Astrocyte (in vitro differentiated cells and primary cell): ENCODE measurements around the gene FBXW12. TPM values are rescaled to one million over a fixed set of nuclear protein-coding genes. Genes with fewer than 3 reads are reported as not detected.

ENCODE experiments used
- DNase-seq: peaks from one replicate; pipeline ENCODE4 v3.0.0-alpha.2; 2010; ENCODE audit warnings: low read depth
- FAIRE-seq: peaks from 2 replicates; lab custom pipeline; 2011; peaks lifted over from hg19 to GRCh38; lab: Jason Lieb, UNC
- H2AFZ ChIP-seq: 2 replicates; pipeline ENCODE4 v1.6.0; 2012; ENCODE audit warnings: low read depth, low read length, inconsistent platforms
- H3K27ac ChIP-seq: 2 replicates; pipeline ENCODE4 v1.5.1; 2011; ENCODE audit warnings: low read depth, low read length, inconsistent platforms
- H3K27me3 ChIP-seq: 2 replicates; pipeline ENCODE4 v1.6.0; 2011; ENCODE audit warnings: low read length, inconsistent platforms; ENCODE audit not compliant: insufficient read depth
- H3K36me3 ChIP-seq: 2 replicates; pipeline ENCODE4 v1.5.1; 2011; ENCODE audit warnings: low read length, inconsistent platforms; ENCODE audit not compliant: insufficient read depth
- H3K4me1 ChIP-seq: 2 replicates; pipeline ENCODE4 v1.5.1; 2011; ENCODE audit warnings: low read length, inconsistent platforms; ENCODE audit not compliant: insufficient read depth
- H3K4me2 ChIP-seq: 2 replicates; pipeline ENCODE4 v1.6.0; 2012; ENCODE audit warnings: low read length, inconsistent platforms
- H3K4me3 ChIP-seq: 2 replicates; pipeline ENCODE4 v1.5.1; 2011; ENCODE audit warnings: low read depth, mild to moderate bottlenecking, low read length, inconsistent platforms; ENCODE audit not compliant: insufficient read depth
- H3K79me2 ChIP-seq: 2 replicates; pipeline ENCODE4 v1.6.0; 2012; ENCODE audit warnings: mild to moderate bottlenecking, low read length, inconsistent platforms; ENCODE audit not compliant: insufficient read depth
- H3K9ac ChIP-seq: 2 replicates; pipeline ENCODE4 v1.6.0; 2012; ENCODE audit warnings: mild to moderate bottlenecking, low read length, inconsistent platforms
- H3K9me3 ChIP-seq: 2 replicates; pipeline ENCODE4 v1.5.1; 2012; ENCODE audit warnings: low read depth, mild to moderate bottlenecking, low read length, inconsistent platforms; ENCODE audit not compliant: insufficient read depth
- H4K20me1 ChIP-seq: 2 replicates; pipeline ENCODE4 v1.6.0; 2012; ENCODE audit warnings: low read length, inconsistent platforms; ENCODE audit not compliant: insufficient read depth
- H3K27ac Mint-ChIP-seq: one replicate; pipeline ENCODE4 v1.8.0; 2021; ENCODE audit warnings: mild to moderate bottlenecking, mixed read lengths; ENCODE audit not compliant: unreplicated experiment
- H3K27me3 Mint-ChIP-seq: one replicate; pipeline ENCODE4 v1.8.0; 2021; ENCODE audit warnings: low read depth, mixed read lengths; ENCODE audit not compliant: unreplicated experiment
- H3K36me3 Mint-ChIP-seq: one replicate; pipeline ENCODE4 v1.8.0; 2021; ENCODE audit warnings: low read depth, mixed read lengths; ENCODE audit not compliant: unreplicated experiment
- H3K4me1 Mint-ChIP-seq: one replicate; pipeline ENCODE4 v1.8.0; 2021; ENCODE audit warnings: low read depth, mixed read lengths; ENCODE audit not compliant: unreplicated experiment
- H3K4me3 Mint-ChIP-seq: one replicate; pipeline ENCODE4 v1.8.0; 2021; ENCODE audit warnings: mild to moderate bottlenecking, moderate library complexity, mixed read lengths; ENCODE audit not compliant: unreplicated experiment
- H3K9me3 Mint-ChIP-seq: one replicate; pipeline ENCODE4 v1.8.0; 2021; ENCODE audit warnings: mild to moderate bottlenecking, mixed read lengths; ENCODE audit not compliant: unreplicated experiment
- EZH2 ChIP-seq: IDR thresholded peaks from 2 replicates; pipeline ENCODE4 v1.6.1; 2012; ENCODE audit warnings: mild to moderate bottlenecking, low read length, inconsistent platforms; ENCODE audit not compliant: insufficient read depth
- total RNA-seq: library from RNA; stranded (reverse); gene quantifications from 2 replicates; pipeline ENCODE4 v1.2.1, GENCODE V29; 2021
- TF ChIP-seq, protein P1 (sequence below): IDR thresholded peaks from 2 replicates; pipeline ENCODE4 v1.5.1; 2011; ENCODE audit warnings: low read depth, mild to moderate bottlenecking, inconsistent platforms, low read length, moderate library complexity; ENCODE audit not compliant: insufficient read depth

The FBXW12 gene
- total RNA-seq, 1 donor from 2014 or later = not detected

DNA sequence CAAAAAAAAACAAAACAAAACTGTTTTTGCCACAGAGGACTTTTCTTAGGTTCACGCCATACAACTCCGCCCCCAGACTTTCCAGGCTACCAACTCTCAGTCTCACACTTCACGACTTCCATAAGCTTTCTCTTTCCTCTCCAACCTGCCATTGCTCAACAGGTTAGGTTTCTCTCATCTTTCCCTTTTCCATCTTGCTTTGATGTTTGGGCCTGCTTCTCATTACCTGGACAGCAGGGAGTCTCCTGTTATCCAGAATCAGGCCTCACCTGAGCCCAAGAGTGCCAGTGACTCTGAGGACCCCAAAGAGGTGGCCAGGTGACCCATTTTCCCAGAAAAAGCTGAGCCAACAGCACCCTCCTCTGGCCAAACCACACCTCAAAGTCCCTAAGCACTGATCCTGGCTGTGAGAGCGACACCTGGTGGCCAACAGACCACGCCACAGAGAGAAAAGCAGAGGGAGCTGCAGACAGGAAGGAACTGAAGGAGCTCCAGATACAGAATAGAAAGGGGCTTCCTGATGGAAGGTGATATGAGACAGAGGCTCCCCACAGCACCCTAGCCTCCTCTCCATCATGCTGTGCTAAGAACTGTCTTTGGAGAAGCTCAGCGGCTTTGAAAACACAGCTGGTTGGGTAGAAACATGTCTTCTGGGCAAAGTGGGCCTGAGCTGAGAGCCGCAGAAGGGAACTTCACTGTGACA, 63.9 kb downstream of the FBXW12 start:
- Histone ChIP-seq H3K4me1 (peaks cover 19% of the 10 kb centered on the region), H3K9me3 (no peaks in the 10 kb centered on the region), H3K36me3 (peaks cover 7% of the 10 kb centered on the region), H4K20me1 (peaks cover 4% of the 10 kb centered on the region), H3K9ac (no peak overlapping the region), H2AFZ (no peak overlapping the region), H3K79me2 (peaks cover 17% of the 10 kb centered on the region), H3K27me3 (no peaks in the 10 kb centered on the region), H3K4me2 (no peak overlapping the region), H3K27ac (no peak overlapping the region), H3K4me3 (no peak overlapping the region)
- Mint-ChIP-seq H3K4me3 (no peak overlapping the region), H3K9me3 (no peaks in the 10 kb centered on the region), H3K27ac (no peak overlapping the region), H3K36me3 (peaks cover 7% of the 10 kb centered on the region), H3K4me1 (peaks cover 29% of the 10 kb centered on the region), H3K27me3 (no peaks in the 10 kb centered on the region)
- DNase-seq (peak; percentile 50), FAIRE-seq (peak; percentile 71)
- TF ChIP-seq, protein P1, sequence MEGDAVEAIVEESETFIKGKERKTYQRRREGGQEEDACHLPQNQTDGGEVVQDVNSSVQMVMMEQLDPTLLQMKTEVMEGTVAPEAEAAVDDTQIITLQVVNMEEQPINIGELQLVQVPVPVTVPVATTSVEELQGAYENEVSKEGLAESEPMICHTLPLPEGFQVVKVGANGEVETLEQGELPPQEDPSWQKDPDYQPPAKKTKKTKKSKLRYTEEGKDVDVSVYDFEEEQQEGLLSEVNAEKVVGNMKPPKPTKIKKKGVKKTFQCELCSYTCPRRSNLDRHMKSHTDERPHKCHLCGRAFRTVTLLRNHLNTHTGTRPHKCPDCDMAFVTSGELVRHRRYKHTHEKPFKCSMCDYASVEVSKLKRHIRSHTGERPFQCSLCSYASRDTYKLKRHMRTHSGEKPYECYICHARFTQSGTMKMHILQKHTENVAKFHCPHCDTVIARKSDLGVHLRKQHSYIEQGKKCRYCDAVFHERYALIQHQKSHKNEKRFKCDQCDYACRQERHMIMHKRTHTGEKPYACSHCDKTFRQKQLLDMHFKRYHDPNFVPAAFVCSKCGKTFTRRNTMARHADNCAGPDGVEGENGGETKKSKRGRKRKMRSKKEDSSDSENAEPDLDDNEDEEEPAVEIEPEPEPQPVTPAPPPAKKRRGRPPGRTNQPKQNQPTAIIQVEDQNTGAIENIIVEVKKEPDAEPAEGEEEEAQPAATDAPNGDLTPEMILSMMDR = peak; percentile 100
- TF ChIP-seq EZH2 = no peak

DNA sequence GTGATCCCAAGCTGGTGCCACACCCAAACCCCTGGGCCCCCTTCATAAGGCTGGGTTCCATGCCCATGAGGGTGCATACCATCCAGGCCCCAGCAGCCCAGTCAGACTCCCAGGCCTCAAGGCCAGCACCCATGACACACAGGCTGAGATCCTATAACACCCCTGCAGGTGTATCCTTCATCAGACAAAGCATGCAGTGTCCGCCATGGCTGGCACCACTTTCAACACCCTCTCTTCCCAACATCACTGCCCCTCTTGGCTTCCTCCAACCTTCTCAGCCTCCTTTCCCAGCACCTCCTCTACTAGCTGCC, 64.4 kb downstream of the FBXW12 start:
- Histone ChIP-seq H3K27me3 (no peaks in the 10 kb centered on the region), H3K9me3 (no peaks in the 10 kb centered on the region), H3K4me3 (no peak overlapping the region), H3K27ac (no peak overlapping the region), H3K9ac (no peak overlapping the region), H2AFZ (no peak overlapping the region), H3K36me3 (peaks cover 9% of the 10 kb centered on the region), H4K20me1 (peaks cover 8% of the 10 kb centered on the region), H3K79me2 (peaks cover 22% of the 10 kb centered on the region), H3K4me1 (peaks cover 22% of the 10 kb centered on the region), H3K4me2 (no peak overlapping the region)
- no peak overlapping the region for H3K4me3 Mint-ChIP-seq
- H3K27me3 Mint-ChIP-seq = no peaks in the 10 kb centered on the region
- DNase-seq (no peak), FAIRE-seq (no peak)
- TF ChIP-seq, protein P1 = no peak
- no peak for TF ChIP-seq EZH2
- H3K27ac Mint-ChIP-seq = no peak overlapping the region
- peaks cover 28% of the 10 kb centered on the region for H3K4me1 Mint-ChIP-seq
- H3K9me3 Mint-ChIP-seq = no peaks in the 10 kb centered on the region
- H3K36me3 Mint-ChIP-seq = peaks cover 8% of the 10 kb centered on the region

DNA sequence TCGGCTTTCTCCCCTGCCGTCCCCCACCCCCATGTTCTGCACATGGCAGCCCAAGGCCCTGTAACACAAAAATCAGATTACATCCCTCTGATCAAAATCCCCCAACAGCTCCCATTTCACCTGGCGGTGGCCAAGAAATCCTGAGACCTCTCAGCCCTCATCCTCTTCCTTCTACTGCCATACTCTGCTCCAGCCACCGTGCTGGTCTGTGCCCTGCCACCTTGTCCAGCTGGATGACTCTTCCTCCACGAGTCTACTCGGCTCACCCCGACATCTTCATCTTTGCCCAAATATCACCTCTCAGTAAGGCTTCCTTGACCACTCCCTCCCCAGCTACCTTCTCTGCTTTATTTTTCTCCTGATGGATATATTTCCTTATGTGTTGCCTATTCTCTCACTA, 64.8 kb downstream of the FBXW12 start:
- no peaks in the 10 kb centered on the region for H3K27me3 ChIP-seq
- no peaks in the 10 kb centered on the region for H3K27me3 Mint-ChIP-seq
- TF ChIP-seq, protein P1 = no peak
- H3K9ac ChIP-seq = no peak overlapping the region
- H3K4me1 ChIP-seq = peaks cover 26% of the 10 kb centered on the region
- no peak overlapping the region for H3K27ac Mint-ChIP-seq
- no peak for FAIRE-seq
- no peak overlapping the region for H3K4me2 ChIP-seq
- H3K4me3 ChIP-seq = no peak overlapping the region
- no peak for DNase-seq
- H3K36me3 ChIP-seq = peaks cover 11% of the 10 kb centered on the region
- peaks cover 12% of the 10 kb centered on the region for H4K20me1 ChIP-seq
- no peaks in the 10 kb centered on the region for H3K9me3 ChIP-seq
- H3K9me3 Mint-ChIP-seq = no peaks in the 10 kb centered on the region
- H3K4me1 Mint-ChIP-seq = peaks cover 29% of the 10 kb centered on the region
- H3K36me3 Mint-ChIP-seq = peaks cover 10% of the 10 kb centered on the region
- H3K27ac ChIP-seq = no peak overlapping the region
- H2AFZ ChIP-seq = no peak overlapping the region
- H3K4me3 Mint-ChIP-seq = no peak overlapping the region
- peaks cover 26% of the 10 kb centered on the region for H3K79me2 ChIP-seq
